GM21528 (cell line): ENCODE data around the gene NINJ1.
"Not testable (repeated sequence)": the region's sequence is repeated elsewhere in the genome, so short reads cannot be mapped to it uniquely, and the experiment has no call there.

Source experiments
- ATAC-seq: cut with Tn5 transposase; IDR thresholded peaks from one replicate; pipeline ENCODE4 v1.9.1; 2021; ENCODE audit warnings: mild to moderate bottlenecking, moderate library complexity; ENCODE audit not compliant: unreplicated experiment, low FRiP score

The NINJ1 gene

GRCh38 chr9:93107825-93108161, 26.3 kb downstream of the NINJ1 start:
- no peak for ATAC-seq

- no peak for ATAC-seq
These were observed 26.8 kb downstream of the NINJ1 start for GRCh38 chr9:93107151-93107824.

GRCh38 chr9:93105620-93106019, 28.4 kb downstream of the NINJ1 start:
- no peak for ATAC-seq

- ATAC-seq, result not testable (repeated sequence)
These were observed 33.0 kb downstream of the NINJ1 start for GRCh38 chr9:93101086-93101485.

- ATAC-seq, result no peak
These were observed 33.8 kb downstream of the NINJ1 start for GRCh38 chr9:93100276-93100636.

- no peak for ATAC-seq
These were observed 34.3 kb downstream of the NINJ1 start for GRCh38 chr9:93099551-93100275.

- ATAC-seq, result no peak
These were observed 35.7 kb downstream of the NINJ1 start for GRCh38 chr9:93098236-93098946.

- ATAC-seq, result no peak
These were observed 36.4 kb downstream of the NINJ1 start for GRCh38 chr9:93097511-93098201.

GRCh38 chr9:93096811-93097382, 37.2 kb downstream of the NINJ1 start:
- no peak for ATAC-seq

GRCh38 chr9:93096131-93096802, 37.8 kb downstream of the NINJ1 start, which contains the start of gene CARD19:
CARD19 (plus strand) TSS chr9:93096217; CDS start chr9:93096346, 129 bp downstream.
- peak; percentile 30 for ATAC-seq

GRCh38 chr9:93095205-93096130, 38.6 kb downstream of the NINJ1 start:
- peak; percentile 57 for ATAC-seq

- peak; percentile 17 for ATAC-seq
These were observed 39.3 kb downstream of the NINJ1 start for GRCh38 chr9:93094658-93095204.

- ATAC-seq, result no peak
These were observed 40.0 kb downstream of the NINJ1 start for GRCh38 chr9:93093877-93094657.

GRCh38 chr9:93093127-93093876, 40.7 kb downstream of the NINJ1 start:
- ATAC-seq, result no peak

- no peak for ATAC-seq
These were observed 41.6 kb downstream of the NINJ1 start for GRCh38 chr9:93092251-93092991.

- no peak for ATAC-seq
These were observed 42.5 kb downstream of the NINJ1 start for GRCh38 chr9:93091453-93092081.
